GM19463 (cell line): Measurements from ENCODE around the gene LAP3.
A peak's percentile ranks its signal among the peaks of the same experiment; 100 is the strongest.

ENCODE experiments used
- ATAC-seq: cut with Tn5 transposase; IDR thresholded peaks from one replicate; pipeline ENCODE4 v1.9.1; 2021; ENCODE audit warnings: mild to moderate bottlenecking, moderate library complexity; ENCODE audit not compliant: unreplicated experiment

The LAP3 gene

GRCh38 chr4:17614416-17615299, 37.7 kb downstream of the LAP3 start, which contains the start of gene MED28:
Gene MED28 (plus strand): TSS chr4:17614641. CDS start chr4:17614655, 14 bp downstream.
- peak; percentile 95 for ATAC-seq

GRCh38 chr4:17616283-17616682, 39.3 kb downstream of the LAP3 start:
- ATAC-seq = no peak

- ATAC-seq = no peak
These were observed 41.9 kb downstream of the LAP3 start for GRCh38 chr4:17618926-17619325.

DNA sequence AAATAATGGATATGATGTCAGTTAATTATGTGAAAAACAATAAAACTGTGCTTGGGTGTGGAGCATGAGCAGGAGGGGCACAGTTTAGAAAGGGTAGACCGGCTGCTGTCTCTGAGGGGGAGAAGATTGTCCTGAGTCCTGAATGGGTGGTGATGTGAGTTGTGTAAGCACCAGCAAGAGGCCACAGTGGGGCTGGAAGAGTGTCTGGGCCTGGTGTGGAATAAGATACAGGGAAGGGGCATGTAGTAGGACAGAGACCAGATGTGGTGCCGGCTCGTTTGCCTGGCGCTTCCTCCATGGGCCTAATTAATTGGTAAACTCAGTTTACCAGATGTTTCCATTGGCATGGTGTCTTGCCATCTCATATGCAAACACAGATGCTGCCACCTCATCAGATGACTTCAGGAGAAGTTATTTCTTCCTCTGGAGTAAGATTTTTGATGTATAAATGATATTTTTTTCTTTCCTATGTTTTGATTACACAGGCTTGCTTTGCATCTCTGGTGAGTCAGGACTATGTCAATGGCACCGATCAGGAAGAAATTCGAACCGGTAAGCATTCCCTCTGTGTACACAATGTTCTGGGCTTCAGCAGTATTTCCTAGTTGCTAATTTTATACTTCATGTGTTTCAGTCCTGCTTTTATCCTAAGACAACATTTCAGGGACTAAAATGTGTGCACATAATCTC, 42.6 kb downstream of the LAP3 start:
- no peak for ATAC-seq

DNA sequence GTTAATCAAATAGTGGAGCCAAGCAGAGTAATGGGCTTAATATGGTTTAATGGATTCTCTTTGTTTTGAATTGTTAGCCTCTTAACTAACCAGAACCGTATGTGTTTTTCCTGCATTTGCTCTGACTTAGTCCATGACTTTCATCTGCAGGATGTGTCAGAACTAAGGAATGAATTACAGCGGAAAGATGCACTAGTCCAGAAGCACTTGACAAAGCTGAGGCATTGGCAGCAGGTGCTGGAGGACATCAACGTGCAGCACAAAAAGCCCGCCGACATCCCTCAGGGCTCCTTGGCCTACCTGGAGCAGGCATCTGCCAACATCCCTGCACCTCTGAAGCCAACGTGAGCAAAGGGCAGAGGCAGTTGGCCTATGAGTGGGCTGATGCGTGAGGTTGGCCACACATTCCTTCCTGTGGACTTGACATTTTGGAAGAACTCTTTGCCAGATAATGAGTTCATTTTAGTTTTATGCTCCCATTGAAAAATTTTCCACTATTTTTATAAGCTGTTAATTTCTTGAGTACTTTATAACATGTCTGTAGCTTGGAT, 46.5 kb downstream of the LAP3 start:
- no peak for ATAC-seq

GRCh38 chr4:17624821-17625220, 47.8 kb downstream of the LAP3 start:
- ATAC-seq = no peak

GRCh38 chr4:17630228-17630627, 53.2 kb downstream of the LAP3 start:
- no peak for ATAC-seq

GRCh38 chr4:17633600-17633999, 56.6 kb downstream of the LAP3 start:
- no peak for ATAC-seq

GRCh38 chr4:17635056-17635455, 58.1 kb downstream of the LAP3 start:
- ATAC-seq = no peak

DNA sequence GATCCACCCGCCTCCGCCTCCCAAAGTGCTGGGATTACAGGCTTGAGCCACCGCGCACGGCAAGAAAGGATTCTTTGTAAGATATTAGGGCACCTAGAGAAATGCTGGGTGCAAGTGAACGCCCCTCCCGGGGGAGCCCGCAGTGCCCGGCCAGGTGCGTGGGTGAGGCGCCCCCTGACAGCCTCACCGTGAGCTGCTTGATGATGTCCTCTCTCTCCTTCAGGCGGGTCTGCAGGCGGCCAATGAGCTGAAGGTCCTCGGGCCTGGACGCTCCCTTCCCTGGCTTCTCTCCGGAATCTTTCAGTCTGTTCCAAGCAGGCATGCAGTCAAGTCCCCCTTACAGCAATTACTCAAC, 59.3 kb downstream of the LAP3 start:
- ATAC-seq = no peak

DNA sequence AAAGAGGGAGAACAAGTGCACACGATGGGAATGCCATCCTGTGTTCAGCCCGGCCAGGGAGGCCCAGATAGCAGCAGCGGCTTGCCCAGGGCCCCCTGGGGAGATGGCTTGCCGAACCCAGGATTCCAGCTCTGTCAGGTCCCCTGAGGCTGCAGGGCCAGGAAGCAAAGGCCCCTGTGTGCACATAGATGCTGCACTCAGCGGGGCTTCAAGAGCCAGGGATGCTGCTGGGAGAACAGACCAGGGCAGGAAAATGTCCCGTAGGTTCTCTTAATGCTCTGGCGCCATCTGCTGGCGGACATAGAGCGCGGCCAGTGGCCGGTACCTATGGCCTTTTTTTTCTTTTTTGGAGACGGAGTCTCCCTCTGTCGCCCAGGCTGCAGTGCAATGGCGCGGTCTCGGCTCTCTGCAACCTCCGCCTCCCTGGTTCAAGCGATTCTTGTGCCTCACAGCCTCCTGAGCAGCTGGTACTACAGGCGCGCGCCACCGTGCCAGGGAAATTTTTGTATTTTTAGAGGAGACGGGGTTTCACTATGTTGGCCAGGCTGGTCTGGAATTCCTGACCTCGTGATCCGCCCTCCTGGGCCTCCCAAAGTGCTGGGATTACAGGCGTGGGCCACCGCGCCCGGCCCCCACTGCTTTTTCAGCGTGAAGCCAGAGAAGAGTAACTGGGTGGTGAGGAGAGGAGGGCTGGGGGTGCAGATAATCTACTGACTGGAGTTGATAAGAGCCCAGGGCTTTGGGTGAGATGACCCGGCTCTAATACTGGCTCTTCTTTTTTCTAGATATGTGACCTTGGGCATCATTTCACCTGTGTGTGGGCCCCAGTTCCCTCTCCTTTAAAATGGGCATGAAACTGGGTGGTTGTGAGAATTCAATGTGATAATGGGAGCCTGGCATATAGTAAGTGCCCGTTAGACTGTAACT, 60.0 kb downstream of the LAP3 start:
- peak; percentile 90 for ATAC-seq

- no peak for ATAC-seq
These were observed 62.1 kb downstream of the LAP3 start for GRCh38 chr4:17639136-17639535.

- ATAC-seq = no peak
These were observed 65.4 kb downstream of the LAP3 start for GRCh38 chr4:17642398-17642783.

- ATAC-seq = no peak
These were observed 69.7 kb downstream of the LAP3 start for GRCh38 chr4:17646693-17647092.

DNA sequence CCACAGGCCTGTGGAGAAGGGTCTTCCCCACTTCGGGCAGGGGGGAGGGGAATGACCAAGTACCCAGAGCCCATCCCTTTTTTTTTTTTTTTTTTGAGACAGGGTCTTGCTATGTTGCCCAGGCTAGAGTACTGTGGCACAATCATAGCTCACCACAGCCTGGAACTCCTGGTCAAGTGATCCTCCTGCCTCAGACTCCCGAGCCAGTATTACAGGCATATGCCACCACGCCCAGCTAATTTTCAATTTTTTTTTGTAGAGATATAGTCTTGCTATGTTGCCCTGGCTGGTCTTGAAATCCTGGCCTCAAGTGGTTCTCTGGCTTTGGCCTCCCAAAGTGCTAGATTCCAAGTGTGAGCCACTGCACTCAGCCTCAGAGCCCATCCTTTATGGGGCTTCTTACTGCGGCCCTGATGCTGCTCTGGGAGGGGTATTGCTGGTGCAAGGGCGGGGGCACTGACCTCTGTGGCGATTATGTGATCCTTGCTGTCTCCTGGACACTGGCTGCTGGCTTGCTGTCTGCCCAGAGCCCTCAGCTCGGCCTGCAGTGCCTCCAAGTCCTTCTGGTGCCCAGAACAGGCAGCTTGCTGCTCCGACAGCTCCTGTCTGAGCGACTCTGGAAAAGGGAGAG, 70.3 kb downstream of the LAP3 start:
- no peak for ATAC-seq

DNA sequence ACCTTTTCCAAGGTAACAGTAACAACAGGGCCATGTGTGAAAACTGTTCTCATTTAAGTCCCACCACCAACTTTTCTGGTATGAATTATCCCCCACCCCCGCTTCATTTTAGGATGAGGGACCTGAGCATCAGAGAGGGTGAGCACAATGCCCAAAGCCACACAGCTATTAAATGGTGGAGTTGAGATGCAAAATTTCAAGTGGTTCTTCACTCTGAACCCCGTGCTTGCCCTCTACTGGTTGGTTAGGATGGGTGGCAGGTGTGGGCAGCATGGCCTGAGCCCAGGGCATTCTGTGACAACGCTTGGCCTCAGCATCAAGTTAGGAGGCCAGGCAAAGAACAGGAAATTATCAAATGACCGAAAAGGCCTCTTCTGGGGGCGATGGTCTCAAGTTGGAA, 70.9 kb downstream of the LAP3 start:
- no peak for ATAC-seq

DNA sequence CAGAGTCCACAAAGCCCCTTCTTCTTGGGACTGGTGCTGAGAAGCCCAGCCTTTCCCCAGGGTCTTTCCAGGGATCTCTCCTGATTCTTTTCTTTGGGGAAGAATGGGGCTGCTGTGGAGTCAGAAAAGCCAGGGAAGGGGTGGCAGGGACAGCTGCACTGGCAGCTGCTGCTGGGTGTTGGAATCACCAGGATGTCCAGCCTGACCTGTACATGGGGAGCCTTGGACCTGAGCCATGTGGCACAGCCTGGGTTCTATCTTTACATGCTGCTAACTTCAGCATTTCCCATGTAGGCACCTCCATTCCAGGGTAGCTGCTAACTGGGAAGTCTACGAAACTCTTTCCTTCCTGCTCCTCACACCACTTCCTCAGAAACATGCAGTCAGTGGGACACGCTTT, 73.4 kb downstream of the LAP3 start:
- ATAC-seq = no peak

DNA sequence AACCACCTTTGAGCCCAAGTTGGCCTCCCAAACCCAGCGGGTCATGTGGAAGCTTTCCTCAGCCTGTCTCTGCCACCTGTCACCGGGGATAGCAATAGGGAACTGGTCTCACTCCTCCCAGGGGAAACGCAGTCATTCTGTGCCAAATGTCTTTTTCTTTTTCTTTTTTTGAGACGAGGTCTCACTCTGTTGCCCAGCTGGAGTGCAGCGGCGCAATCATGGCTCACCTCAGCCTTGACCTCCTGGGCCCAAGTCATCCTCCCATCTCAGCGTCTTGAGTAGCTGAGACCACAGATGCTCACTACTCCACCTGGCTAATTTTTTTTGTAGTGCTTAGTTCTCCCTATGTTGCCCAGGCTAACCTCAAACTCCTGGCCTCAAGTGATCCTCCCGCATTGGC, 77.7 kb downstream of the LAP3 start:
- ATAC-seq = peak; percentile 53

- ATAC-seq = no peak
These were observed 80.1 kb downstream of the LAP3 start for GRCh38 chr4:17657090-17657489.
